AG04450 (cell line): ENCODE data around the gene MAP2K5. TPM values are rescaled to one million over a fixed set of nuclear protein-coding genes. Genes with fewer than 3 reads are reported as not detected.

ENCODE experiments used
- CTCF ChIA-PET: fragments of 300-600, 350-600 bp; formaldehyde crosslinking; extraction: SDS; loops from one replicate; lab custom pipeline; 2022; ENCODE audit warnings: antibody characterized with exemption, inconsistent platforms; lab: Charles Lee
- POLR2A ChIA-PET: fragments of 350-600 bp; formaldehyde crosslinking; extraction: SDS; loops from one replicate; lab custom pipeline; 2021; ENCODE audit warnings: antibody characterized with exemption, inconsistent platforms; lab: Yijun Ruan, JAX
- DNase-seq: peaks from one replicate; pipeline ENCODE4 v3.0.0-alpha.2; 2011; ENCODE audit warnings: low read depth, low spot score
- H3K27ac ChIP-seq: one replicate; pipeline ENCODE4 v1.5.1; 2012; ENCODE audit warnings: low read depth, low read length, control low read depth
- H3K27me3 ChIP-seq: one replicate; pipeline ENCODE4 v1.6.0; 2012; ENCODE audit warnings: low read length; ENCODE audit not compliant: control insufficient read depth, insufficient read depth
- H3K4me3 ChIP-seq: 2 replicates; pipeline ENCODE4 v1.5.1; 2011; ENCODE audit warnings: mild to moderate bottlenecking, low read depth, low read length, control low read depth
- H3K9me3 ChIP-seq: 2 replicates; pipeline ENCODE4 v1.5.1; 2012; ENCODE audit warnings: low read length; ENCODE audit not compliant: control insufficient read depth, insufficient read depth
- CTCF ChIP-seq: IDR thresholded peaks from 2 replicates; pipeline ENCODE4 v1.5.1; 2011; ENCODE audit warnings: low read depth, low read length, control low read depth, inconsistent platforms
- polyA plus RNA-seq: library from polyadenylated mRNA; depleted of rRNA; stranded (reverse); fragments of >200 nt; gene quantifications from 2 replicates; pipeline ENCODE4 v1.2.3, GENCODE V29; 2011

MAP2K5 gene
- polyA plus RNA-seq, 1 experiment = 5.4 TPM

- no peaks in the 10 kb centered on the region for H3K9me3 ChIP-seq
- CTCF ChIA-PET = no interaction called here
- no peaks in the 10 kb centered on the region for H3K27me3 ChIP-seq
- H3K4me3 ChIP-seq = no peak overlapping the region
- POLR2A ChIA-PET = no interaction called here
- H3K27ac ChIP-seq = no peak overlapping the region
- no peak for TF ChIP-seq CTCF
- DNase-seq = no peak
These were observed 241.7 kb downstream of the MAP2K5 start for GRCh38 chr15:67784090-67784781.

- no peak overlapping the region for H3K4me3 ChIP-seq
- no peak for TF ChIP-seq CTCF
- POLR2A ChIA-PET = no interaction called here
- H3K27ac ChIP-seq = no peak overlapping the region
- no peak for DNase-seq
- CTCF ChIA-PET = no interaction called here
- H3K9me3 ChIP-seq = no peaks in the 10 kb centered on the region
- no peaks in the 10 kb centered on the region for H3K27me3 ChIP-seq
These were observed 242.4 kb downstream of the MAP2K5 start for GRCh38 chr15:67784856-67785430.

- Histone ChIP-seq H3K4me3 (no peak overlapping the region), H3K27ac (no peak overlapping the region), H3K9me3 (no peaks in the 10 kb centered on the region), H3K27me3 (no peaks in the 10 kb centered on the region)
- ChIA-PET CTCF (no interaction called here), POLR2A (no interaction called here)
- DNase-seq = no peak
- TF ChIP-seq CTCF = no peak
These were observed 242.9 kb downstream of the MAP2K5 start for GRCh38 chr15:67785431-67785830.

GRCh38 chr15:67786646-67787045 lies 244.1 kb downstream of the MAP2K5 start:
- Histone ChIP-seq H3K4me3 (no peak overlapping the region), H3K27ac (no peak overlapping the region), H3K27me3 (no peaks in the 10 kb centered on the region), H3K9me3 (no peaks in the 10 kb centered on the region)
- ChIA-PET POLR2A (no interaction called here), CTCF (no interaction called here)
- TF ChIP-seq CTCF = no peak
- DNase-seq = no peak

DNA sequence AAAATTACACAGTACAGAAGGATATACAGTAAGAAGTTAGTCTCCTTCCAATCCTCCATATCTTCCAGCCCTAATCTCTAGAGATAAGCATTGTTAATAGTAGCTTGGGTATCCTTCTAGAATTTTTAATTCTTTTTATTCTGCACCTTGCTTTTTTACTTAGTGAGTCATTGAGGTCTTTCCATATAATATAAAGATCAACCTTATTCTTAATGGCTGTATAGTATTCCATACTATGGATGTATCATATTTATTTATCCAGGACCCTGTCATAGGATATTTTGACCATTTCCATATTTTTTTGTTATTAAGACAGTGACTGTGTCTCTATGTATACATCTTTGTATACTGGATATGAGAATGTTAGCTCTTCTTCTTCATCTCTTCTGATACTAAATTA lies 246.5 kb downstream of the MAP2K5 start:
- no peak for TF ChIP-seq CTCF

More for the DNA sequence above, 246.5 kb downstream of the MAP2K5 start:
- no peak for DNase-seq
- Histone ChIP-seq H3K27me3 (no peaks in the 10 kb centered on the region), H3K4me3 (no peak overlapping the region), H3K9me3 (no peaks in the 10 kb centered on the region), H3K27ac (no peak overlapping the region)
- ChIA-PET CTCF (interaction anchor here (0.6 kb wide), 1 partner anchor 101 kb away, joined by 3 read pairs; no protein-coding TSS in a partner anchor), POLR2A (no interaction called here)
